Inflammatory macrophage treated with lipopolysaccharide for 4 hours (primary cell): ENCODE results near the gene LDLRAP1.

Source experiments
- DNase-seq: peaks from one replicate; pipeline ENCODE4 v3.0.0-alpha.2; 2020

The LDLRAP1 gene

DNA sequence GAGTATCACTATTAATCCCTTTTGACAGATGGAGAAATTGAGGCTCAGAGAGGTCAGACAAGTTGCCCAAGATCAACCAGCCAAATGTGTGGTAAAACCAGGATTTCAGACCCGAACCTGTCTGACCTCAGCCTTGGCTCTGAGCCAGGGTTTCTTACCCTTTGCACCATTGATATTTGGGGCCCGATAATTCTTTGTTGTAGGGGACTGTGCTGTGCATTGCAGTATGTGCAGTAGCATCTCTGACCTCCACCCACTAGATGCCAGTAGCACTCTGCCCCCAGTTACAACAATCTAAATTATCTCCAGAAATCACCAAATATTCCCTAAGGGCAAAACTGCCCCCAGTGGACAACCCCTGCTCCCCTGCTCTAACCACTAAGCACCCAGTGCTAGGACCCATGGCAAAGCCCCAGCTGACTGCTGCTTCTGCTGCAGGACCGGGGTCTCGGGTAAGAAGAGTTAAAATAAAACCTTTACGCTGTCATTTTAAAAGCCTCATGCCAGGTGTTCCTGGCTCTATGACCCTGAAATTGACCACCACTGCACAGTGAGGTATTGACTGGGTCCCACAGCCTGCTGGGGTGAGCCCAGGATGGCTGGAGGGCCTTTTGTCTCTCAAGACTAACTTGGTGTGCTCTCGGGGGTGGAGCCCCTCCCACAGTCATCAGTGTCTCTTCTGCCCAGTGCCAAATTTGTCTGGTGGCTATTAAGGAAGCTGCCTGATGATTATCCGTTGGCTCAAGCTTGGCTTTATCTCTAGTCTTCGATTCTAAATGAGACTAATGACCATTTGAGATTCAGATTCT is 67.6 kb downstream of the LDLRAP1 start:
- DNase-seq = no peak

DNA sequence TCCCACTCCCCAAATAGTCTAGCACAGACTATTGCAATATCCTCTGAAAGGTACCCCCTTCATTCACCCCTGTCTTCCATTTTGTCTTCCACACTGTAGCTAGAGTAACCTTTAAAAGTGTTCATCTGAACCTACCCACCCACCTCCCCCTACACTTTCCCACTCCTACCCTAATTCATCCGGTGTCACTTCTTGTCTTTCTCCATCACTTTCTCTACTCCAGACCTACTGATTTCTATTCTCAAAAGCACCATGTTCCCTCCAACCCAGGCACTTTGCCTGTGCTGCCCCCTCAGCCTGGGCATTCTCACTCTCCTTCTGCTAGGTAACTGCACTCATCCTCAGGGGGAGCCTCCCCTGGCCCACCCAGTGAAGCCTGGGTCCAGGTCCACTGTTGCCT is 68.4 kb downstream of the LDLRAP1 start:
- no peak for DNase-seq

DNA sequence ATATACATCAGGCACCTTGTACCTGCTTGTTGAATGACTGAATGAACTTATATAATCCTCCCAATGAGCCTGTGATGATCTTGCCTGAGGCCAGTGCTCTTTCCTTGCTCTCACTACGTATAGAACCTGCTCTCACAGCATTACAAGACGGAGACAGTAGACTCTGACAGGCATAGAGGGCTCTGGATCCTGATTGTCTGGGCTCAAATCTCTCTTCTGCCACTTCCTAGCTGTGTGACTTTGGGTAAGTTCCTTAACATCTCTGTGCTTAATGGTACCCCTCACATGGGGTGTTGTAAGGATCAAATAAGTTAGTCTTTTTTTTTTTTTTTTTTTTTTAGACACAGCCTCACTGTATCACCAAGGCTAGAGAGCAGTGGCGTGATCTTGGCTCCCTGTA is 69.0 kb downstream of the LDLRAP1 start:
- DNase-seq = no peak

DNA sequence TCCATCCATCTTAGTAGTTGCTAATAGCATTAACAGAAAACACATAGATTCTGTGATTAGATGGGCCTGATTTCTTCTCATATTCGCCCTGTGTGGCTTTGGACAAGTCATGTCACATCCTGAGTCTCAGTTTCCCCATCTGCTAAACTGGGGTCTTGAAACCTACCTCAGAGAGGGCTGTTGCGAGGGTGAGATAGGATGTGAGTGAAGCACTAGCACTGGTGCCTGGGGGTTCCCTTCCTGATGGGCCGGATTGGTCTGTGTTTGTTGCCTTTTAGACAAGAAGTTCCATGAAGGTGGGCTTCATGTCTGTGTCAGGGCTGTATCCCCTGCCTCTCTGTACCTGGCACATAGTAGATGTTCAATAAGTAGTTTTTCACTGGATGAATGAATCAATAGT is 69.7 kb downstream of the LDLRAP1 start:
- DNase-seq = no peak

DNA sequence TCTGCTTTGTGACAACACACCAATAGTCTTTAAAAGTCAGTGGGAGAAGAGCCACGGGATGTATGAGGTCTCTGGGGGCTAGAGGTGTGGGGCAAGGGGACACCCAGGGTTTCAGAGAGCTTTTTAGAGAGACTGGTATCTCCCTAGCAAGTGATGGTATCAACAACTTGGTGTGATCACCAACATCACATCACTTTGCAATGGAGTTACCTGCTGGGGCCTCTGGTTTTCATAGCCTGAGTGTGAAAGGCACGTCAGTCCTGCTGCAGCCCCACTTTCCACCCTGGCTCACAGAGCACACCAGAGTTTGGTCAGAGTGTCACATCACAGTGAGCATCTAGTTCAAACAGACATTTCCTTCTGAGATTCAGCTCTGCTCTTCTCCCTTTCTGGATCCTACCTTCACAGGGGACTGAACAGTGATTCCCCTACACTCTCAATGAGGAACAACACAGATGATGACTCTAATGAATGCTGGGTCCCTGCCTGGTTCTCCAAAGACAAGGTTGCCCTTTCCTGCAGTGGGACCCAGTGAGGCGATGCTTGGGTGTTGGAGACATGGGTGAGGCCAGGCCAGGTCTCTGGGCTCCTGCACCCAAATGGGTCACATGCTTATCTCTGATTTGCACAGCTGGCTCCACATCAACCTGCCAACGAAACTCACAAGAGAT is 71.2 kb downstream of the LDLRAP1 start:
- DNase-seq = no peak

DNA sequence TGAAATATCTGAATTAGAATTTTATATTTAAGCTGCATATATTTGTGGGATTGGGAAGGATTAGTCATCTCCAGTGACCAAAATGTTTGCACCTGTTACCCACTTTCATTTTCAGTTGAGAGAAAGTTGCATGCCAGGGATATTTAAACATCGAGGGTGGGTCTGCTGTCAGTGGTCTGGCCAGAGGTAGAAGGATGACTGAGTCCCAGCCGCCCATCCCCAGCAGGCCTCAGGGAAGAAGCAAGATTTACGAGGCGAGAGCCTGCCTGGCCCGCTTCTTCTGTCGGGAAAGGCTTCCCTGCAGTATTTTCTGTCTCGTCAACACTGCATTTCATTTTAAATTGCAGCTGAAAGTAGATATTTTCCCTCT is 71.8 kb downstream of the LDLRAP1 start:
- no peak for DNase-seq

DNA sequence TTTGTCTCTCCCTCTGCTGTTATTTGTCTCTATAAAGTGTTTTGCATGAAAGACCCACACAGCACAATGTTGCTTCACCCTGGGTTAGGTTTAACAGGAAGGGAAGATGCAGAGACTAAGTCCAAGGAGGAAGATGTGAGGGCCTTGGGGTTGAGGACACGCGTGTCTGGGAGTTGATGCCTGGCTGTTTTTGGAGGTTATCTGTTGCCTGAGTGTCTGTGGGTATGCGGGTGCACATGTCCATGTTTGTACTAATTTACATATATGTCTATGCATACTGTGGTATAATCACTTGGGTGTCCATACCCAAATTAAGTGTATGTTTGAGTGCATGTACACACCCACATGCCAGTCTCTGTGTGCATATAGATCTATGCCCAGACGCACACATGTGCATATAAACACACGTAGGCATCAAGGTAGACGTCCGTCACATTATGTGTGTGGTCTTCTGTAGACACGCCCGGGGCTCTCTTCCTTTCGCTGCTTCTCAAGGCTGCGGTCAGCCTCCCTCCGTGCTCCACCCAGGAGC is 72.2 kb downstream of the LDLRAP1 start:
- no peak for DNase-seq

DNA sequence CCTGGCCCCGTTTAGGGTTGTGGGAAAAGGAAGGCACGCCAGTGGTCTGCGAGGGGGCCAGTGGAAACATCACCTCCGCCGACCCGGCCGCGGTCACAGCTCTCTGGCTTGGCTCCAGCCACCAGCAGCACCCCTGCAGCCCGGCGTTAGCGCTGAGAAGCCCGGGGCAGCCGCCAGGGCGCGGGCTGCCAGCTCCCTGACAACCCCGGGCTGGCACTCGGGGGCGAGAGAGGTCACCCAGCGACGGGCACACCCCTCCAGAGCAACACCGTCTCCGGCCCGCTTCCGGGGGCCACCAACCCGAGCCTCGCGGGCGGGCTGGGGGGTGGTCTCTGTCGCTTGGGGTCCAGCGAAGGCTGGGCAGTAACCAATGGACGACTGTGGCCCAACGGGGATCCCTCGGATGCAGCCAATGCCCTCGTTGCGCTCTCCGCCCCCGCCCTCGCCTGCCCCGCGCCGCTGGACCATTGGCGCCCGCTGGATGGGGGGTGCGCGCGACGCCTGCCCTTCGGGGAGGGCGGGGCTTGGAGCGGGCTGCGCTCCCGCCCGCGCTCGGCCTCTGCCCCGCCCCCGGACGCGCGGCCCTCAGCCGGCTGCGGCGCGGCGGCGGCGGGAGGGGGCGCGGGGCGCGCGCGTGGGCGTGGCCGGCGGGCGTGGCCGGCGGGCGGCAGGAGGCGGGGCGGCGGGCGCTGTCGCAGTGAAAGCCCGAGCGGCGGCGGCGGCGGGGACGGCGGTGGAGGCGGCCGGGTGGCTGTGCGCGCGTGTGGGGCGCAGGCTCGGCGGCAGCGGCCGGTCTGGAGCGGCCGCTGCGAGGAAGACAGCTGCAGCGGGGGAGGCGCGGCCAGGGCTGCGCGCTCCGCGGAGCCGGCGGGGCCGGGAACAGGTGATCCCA is 72.9 kb downstream of the LDLRAP1 start, which contains the start of gene MAN1C1:
Gene MAN1C1 (plus strand): TSS at position 697 of the 892 bp plus-strand sequence. CDS start 1,007 bp downstream, outside the sequence.
- DNase-seq = peak; percentile 77

DNA sequence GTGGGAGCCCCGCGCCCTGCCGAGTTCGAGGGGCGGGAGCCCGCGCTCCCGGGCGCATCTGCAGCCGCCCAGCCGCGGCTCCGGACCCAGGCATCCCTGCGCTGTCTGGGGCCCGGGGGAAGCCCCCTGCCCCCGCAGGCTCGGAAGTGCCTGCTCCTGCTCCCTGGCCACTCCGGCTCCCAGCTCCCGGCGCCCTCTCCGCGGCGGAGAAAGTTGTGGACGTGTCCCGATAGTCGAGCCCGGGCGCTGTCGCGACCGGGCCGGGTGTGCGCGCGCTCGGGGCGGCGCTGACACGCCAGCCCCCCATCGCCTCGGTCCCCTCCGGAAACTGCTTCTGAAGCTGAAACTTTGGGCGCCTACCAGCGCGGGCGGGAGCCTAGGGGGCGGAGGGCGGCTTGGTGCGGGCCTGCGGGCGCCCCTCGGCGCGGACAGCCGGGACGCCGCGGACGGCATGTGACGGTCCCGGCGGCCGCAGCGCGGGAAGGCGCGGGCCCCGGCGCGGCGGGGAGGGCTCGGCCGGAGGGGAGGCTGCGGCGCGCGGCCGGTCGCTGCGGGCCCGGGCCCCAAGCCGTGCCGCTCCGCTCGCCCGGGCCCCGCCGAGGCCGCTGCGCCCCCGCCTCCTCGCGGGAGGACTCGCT is 73.7 kb downstream of the LDLRAP1 start:
- no peak for DNase-seq

DNA sequence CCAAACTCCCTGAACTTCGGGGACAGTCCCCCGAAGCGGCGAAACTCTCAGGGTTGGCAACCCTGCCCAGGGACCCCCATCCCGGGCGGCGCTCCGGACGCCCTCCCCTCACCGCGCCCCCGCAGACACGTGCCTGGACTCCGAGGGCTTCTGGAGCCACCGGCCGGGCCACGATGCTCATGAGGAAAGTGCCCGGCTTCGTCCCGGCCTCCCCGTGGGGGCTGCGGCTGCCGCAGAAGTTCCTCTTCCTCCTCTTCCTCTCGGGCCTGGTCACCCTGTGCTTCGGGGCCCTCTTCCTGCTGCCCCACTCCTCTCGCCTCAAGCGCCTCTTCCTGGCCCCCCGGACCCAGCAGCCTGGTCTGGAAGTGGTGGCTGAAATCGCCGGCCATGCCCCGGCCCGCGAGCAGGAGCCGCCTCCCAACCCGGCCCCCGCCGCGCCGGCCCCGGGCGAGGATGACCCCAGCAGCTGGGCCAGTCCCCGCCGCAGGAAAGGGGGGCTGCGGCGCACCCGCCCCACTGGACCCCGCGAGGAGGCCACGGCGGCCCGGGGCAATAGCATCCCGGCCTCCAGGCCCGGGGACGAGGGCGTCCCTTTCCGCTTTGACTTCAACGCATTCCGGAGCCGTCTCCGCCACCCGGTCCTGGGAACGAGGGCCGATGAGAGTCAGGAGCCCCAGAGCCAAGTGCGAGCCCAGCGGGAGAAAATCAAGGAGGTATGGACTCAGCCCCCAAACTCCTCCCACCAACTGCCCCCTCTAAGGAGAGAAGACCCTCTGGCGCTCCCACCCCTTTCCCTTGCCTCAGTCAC is 74.4 kb downstream of the LDLRAP1 start:
- peak; percentile 27 for DNase-seq

DNA sequence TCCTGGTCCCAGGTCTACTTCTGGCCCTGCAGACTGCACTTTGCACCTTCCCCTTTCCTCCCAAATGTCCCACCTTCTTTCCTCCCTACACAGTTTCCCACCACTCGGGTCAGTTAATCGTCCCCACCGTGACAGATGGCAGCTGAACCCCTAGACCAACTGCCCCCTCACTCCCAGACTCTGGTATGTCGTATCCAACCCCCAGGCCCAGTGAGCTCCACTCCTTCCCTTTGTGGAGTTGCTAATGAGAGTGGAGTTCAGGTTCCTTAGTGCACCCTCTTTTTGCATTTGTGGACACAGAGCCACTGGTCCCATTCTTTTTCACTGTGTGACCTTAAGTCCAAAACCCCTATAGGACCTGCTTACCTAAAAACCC is 75.0 kb downstream of the LDLRAP1 start:
- no peak for DNase-seq
